ENCODE results near the gene TEX9.

The TEX9 gene

GRCh38 chr15:56454836-56455235 is 89.6 kb downstream of the TEX9 start:
- no peak for DNase-seq (ENCODE audit: low spot score)

GRCh38 chr15:56456229-56456628 is 91.0 kb downstream of the TEX9 start:
- DNase-seq (ENCODE audit: low spot score) = no peak

- DNase-seq (ENCODE audit: low spot score) = no peak
These were observed 93.9 kb downstream of the TEX9 start for GRCh38 chr15:56459096-56459495.

- DNase-seq (ENCODE audit: low spot score) = no peak
These were observed 94.8 kb downstream of the TEX9 start for GRCh38 chr15:56460071-56460470.

GRCh38 chr15:56460947-56461346 is 95.7 kb downstream of the TEX9 start:
- no peak for DNase-seq (ENCODE audit: low spot score)

- peak; percentile 93 for DNase-seq (ENCODE audit: low spot score)
These were observed 99.8 kb downstream of the TEX9 start, which contains the start of gene MNS1 for GRCh38 chr15:56464893-56465520. TSS of gene MNS1 (minus strand) at chr15:56465137. CDS start at chr15:56464972, 165 bp downstream.

- no peak for DNase-seq (ENCODE audit: low spot score)
These were observed 102.4 kb downstream of the TEX9 start for GRCh38 chr15:56467616-56468015.

GRCh38 chr15:56468401-56468800 is 103.2 kb downstream of the TEX9 start:
- DNase-seq (ENCODE audit: low spot score) = no peak

- no peak for DNase-seq (ENCODE audit: low spot score)
These were observed 104.3 kb downstream of the TEX9 start for GRCh38 chr15:56469483-56469882.

- DNase-seq (ENCODE audit: low spot score) = no peak
These were observed 106.3 kb downstream of the TEX9 start for GRCh38 chr15:56471440-56472069.

- DNase-seq (ENCODE audit: low spot score) = no peak
These were observed 107.1 kb downstream of the TEX9 start for GRCh38 chr15:56472278-56472677.

GRCh38 chr15:56473017-56473416 is 107.8 kb downstream of the TEX9 start:
- no peak for DNase-seq (ENCODE audit: low spot score)

- DNase-seq (ENCODE audit: low spot score) = no peak
These were observed 110.1 kb downstream of the TEX9 start for GRCh38 chr15:56475351-56475750.
